GM12875 (cell line): ENCODE results near the gene CSF2RB.

Experiments used
- H3K4me3 ChIP-seq: one replicate; pipeline ENCODE4 v1.5.1; 2011; ENCODE audit warnings: low read depth, low read length, control low read depth
- CTCF ChIP-seq: IDR thresholded peaks from 2 replicates; pipeline ENCODE4 v1.5.1; 2011; ENCODE audit warnings: low read depth, mild to moderate bottlenecking, control low read depth, inconsistent platforms, low read length, moderate library complexity, borderline replicate concordance; ENCODE audit not compliant: insufficient read depth

Gene CSF2RB

GRCh38 chr22:36921309-36922104 is 8.1 kb downstream of the CSF2RB start:
- no peak for TF ChIP-seq CTCF
- peak overlapping the region; percentile 15 for H3K4me3 ChIP-seq

GRCh38 chr22:36922105-36922608 is 8.7 kb downstream of the CSF2RB start:
- no peak for TF ChIP-seq CTCF
- H3K4me3 ChIP-seq = no peak overlapping the region

- no peak for TF ChIP-seq CTCF
- H3K4me3 ChIP-seq = no peak overlapping the region
Observed at GRCh38 chr22:36922711-36923110, 9.3 kb downstream of the CSF2RB start.

- no peak overlapping the region for H3K4me3 ChIP-seq
- no peak for TF ChIP-seq CTCF
Observed at GRCh38 chr22:36923131-36923788, 9.8 kb downstream of the CSF2RB start.

GRCh38 chr22:36924151-36924698 is 10.8 kb downstream of the CSF2RB start:
- TF ChIP-seq CTCF = no peak

GRCh38 chr22:36925388-36926290 is 12.2 kb downstream of the CSF2RB start:
- no peak overlapping the region for H3K4me3 ChIP-seq
- TF ChIP-seq CTCF = no peak

More at GRCh38 chr22:36924151-36924698, 10.8 kb downstream of the CSF2RB start:
- no peak overlapping the region for H3K4me3 ChIP-seq
